ENCODE measurements around the gene CTNNA1.

Gene CTNNA1

GRCh38 chr5:138936225-138936967, 183.2 kb downstream of the CTNNA1 start:
- no peak for TF ChIP-seq OSR1 (CRISPR knock-in tag; IDR thresholded peaks at IDR 0.05)
- TF ChIP-seq PPARA (CRISPR knock-in tag; IDR thresholded peaks at IDR 0.05; ENCODE audit: borderline replicate concordance): no peak
- no peak for TF ChIP-seq CSRNP3 (CRISPR knock-in tag; IDR thresholded peaks at IDR 0.05)
- TF ChIP-seq ESRRG (CRISPR knock-in tag; IDR thresholded peaks at IDR 0.05): no peak
- peak; percentile 6; the same call in 2 of the 3 replicates for ATAC-seq

GRCh38 chr5:138936968-138937345, 183.7 kb downstream of the CTNNA1 start:
- peak; percentile 19 for ATAC-seq
- no peak for TF ChIP-seq TOX (CRISPR knock-in tag; IDR thresholded peaks at IDR 0.05; ENCODE audit: borderline replicate concordance)
- TF ChIP-seq GLIS3 (CRISPR knock-in tag; IDR thresholded peaks at IDR 0.05): no peak
- no peak for TF ChIP-seq ARNTL (CRISPR knock-in tag; IDR thresholded peaks at IDR 0.05; ENCODE audit: borderline replicate concordance, low read depth)
- TF ChIP-seq PATZ1 (CRISPR knock-in tag; IDR thresholded peaks at IDR 0.05; ENCODE audit: borderline replicate concordance): no peak
- no peak for TF ChIP-seq TCF4 (CRISPR knock-in tag; IDR thresholded peaks at IDR 0.05; ENCODE audit: borderline replicate concordance)
- no peak for TF ChIP-seq POU6F1 (CRISPR knock-in tag; IDR thresholded peaks at IDR 0.05; ENCODE audit: borderline replicate concordance, low read depth)
- no peak for TF ChIP-seq RARB (CRISPR knock-in tag; IDR thresholded peaks at IDR 0.05)

- peak; percentile 17 for ATAC-seq
- TF ChIP-seq TSHZ2 (CRISPR knock-in tag; IDR thresholded peaks at IDR 0.05) (no peak), BACH2 (CRISPR knock-in tag; IDR thresholded peaks at IDR 0.05; ENCODE audit: borderline replicate concordance) (no peak), TCF4 (CRISPR knock-in tag; IDR thresholded peaks at IDR 0.05; ENCODE audit: borderline replicate concordance) (no peak), SNAI2 (CRISPR knock-in tag; IDR thresholded peaks at IDR 0.05) (no peak), POU6F1 (CRISPR knock-in tag; IDR thresholded peaks at IDR 0.05; ENCODE audit: borderline replicate concordance, low read depth) (no peak), ZC3H10 (CRISPR knock-in tag; IDR thresholded peaks at IDR 0.05) (no peak), ARNTL (CRISPR knock-in tag; IDR thresholded peaks at IDR 0.05; ENCODE audit: borderline replicate concordance, low read depth) (no peak), OSR1 (CRISPR knock-in tag; IDR thresholded peaks at IDR 0.05) (no peak), RARB (CRISPR knock-in tag; IDR thresholded peaks at IDR 0.05) (no peak), ZNF565 (CRISPR knock-in tag; conservative IDR thresholded peaks at IDR 0.05; ENCODE audit: low read depth) (no peak), ZNF8 (CRISPR knock-in tag; IDR thresholded peaks at IDR 0.05) (no peak), CSRNP3 (CRISPR knock-in tag; IDR thresholded peaks at IDR 0.05) (no peak), GLIS3 (CRISPR knock-in tag; IDR thresholded peaks at IDR 0.05) (no peak), CSDC2 (CRISPR knock-in tag; IDR thresholded peaks at IDR 0.05) (no peak), ZFP3 (CRISPR knock-in tag; IDR thresholded peaks at IDR 0.05) (no peak), CREB5 (CRISPR knock-in tag; IDR thresholded peaks at IDR 0.05; ENCODE audit: low read depth) (no peak), ZFP30 (CRISPR knock-in tag; IDR thresholded peaks at IDR 0.05) (no peak)
Observed at GRCh38 chr5:138937392-138938387, 184.5 kb downstream of the CTNNA1 start.

Data from SK-N-SH treated with all-trans-retinoic acid at 6 μM for 48 hours (cell line).